Esophagus squamous epithelium (tissue), 4 donors: Measurements from ENCODE around the gene PRKRIP1.

ENCODE experiments used
- POLR2A ChIP-seq, 4 donors: fragments of 450-650 bp; IDR thresholded peaks; one replicate each; pipeline ENCODE4 v1.6.1; 2017; ENCODE audit warnings: antibody characterized with exemption in 4 of 4, mild to moderate bottlenecking in 4 of 4, moderate library complexity in 3 of 4
- TF ChIP-seq, protein P1 (sequence below), 6 experiments: fragments of 450-650 bp in 4 of 6; fragments of 200-600 bp in 2 of 6; sonication (generic) in 2 of 6; IDR thresholded peaks; one replicate each; pipeline ENCODE4 v1.5.1; 2016 to 2019; ENCODE audit warnings: antibody characterized with exemption in 6 of 6, mild to moderate bottlenecking in 4 of 6, moderate library complexity in 4 of 6

DNA sequence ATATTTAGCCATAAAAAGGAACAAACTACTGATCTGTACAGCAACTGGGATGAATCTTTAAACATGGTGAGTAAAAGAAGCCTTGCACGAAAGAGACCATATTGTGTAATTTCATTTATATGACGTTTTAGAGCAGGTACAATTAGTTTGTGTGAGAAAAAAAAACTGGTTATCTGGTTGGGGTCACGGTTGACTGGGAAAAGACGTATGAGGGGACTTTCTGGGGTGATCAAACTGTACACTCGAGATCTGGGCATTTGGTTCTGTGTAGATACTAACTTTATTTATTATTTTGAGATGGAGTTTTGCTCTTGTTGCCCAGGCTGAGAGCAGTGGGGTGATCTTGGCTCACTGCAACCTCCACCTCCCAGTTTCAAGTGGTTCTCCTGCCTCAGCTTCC is 4.2 kb downstream of the PRKRIP1 start:
- TF ChIP-seq, protein P1, sequence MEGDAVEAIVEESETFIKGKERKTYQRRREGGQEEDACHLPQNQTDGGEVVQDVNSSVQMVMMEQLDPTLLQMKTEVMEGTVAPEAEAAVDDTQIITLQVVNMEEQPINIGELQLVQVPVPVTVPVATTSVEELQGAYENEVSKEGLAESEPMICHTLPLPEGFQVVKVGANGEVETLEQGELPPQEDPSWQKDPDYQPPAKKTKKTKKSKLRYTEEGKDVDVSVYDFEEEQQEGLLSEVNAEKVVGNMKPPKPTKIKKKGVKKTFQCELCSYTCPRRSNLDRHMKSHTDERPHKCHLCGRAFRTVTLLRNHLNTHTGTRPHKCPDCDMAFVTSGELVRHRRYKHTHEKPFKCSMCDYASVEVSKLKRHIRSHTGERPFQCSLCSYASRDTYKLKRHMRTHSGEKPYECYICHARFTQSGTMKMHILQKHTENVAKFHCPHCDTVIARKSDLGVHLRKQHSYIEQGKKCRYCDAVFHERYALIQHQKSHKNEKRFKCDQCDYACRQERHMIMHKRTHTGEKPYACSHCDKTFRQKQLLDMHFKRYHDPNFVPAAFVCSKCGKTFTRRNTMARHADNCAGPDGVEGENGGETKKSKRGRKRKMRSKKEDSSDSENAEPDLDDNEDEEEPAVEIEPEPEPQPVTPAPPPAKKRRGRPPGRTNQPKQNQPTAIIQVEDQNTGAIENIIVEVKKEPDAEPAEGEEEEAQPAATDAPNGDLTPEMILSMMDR (IDR thresholded peaks at IDR 0.05), result no peak
- no peak for TF ChIP-seq POLR2A (IDR thresholded peaks at IDR 0.05)
